ENCODE data around the gene EEF1A1.

DNA sequence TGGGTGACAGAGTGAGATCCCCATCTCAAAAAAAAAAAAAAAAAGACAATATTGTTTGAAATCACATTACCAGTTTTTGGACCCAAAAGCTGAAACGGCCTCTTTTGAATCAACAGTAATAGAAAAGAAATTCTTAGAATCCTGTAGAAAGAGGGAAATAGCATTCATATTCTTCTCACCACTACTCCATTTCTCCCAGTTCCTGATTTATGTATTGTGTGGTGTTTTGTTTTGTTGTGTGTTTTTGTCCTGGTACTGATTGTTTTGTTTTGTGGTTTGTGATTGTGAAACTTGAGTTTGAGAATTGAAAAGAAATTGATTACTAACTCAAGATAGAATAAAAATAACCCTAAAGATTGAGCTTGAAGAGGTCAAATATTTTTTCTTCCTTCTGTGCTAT, 26.2 kb upstream of the EEF1A1 start:
- TF ChIP-seq POLR2A (IDR thresholded peaks at IDR 0.05; ENCODE audit: borderline replicate concordance, extremely low read depth, insufficient read depth, insufficient read length) (no peak), ZBTB33 (IDR thresholded peaks at IDR 0.05; ENCODE audit: extremely low read depth, insufficient replicate concordance, low read length) (no peak), SIN3A (IDR thresholded peaks at IDR 0.05; ENCODE audit: low read depth) (no peak), JUND (IDR thresholded peaks at IDR 0.05) (no peak), EZH2phosphoT487 (IDR thresholded peaks at IDR 0.05; ENCODE audit: borderline replicate concordance) (no peak)
- TF ChIP-seq, protein P1, sequence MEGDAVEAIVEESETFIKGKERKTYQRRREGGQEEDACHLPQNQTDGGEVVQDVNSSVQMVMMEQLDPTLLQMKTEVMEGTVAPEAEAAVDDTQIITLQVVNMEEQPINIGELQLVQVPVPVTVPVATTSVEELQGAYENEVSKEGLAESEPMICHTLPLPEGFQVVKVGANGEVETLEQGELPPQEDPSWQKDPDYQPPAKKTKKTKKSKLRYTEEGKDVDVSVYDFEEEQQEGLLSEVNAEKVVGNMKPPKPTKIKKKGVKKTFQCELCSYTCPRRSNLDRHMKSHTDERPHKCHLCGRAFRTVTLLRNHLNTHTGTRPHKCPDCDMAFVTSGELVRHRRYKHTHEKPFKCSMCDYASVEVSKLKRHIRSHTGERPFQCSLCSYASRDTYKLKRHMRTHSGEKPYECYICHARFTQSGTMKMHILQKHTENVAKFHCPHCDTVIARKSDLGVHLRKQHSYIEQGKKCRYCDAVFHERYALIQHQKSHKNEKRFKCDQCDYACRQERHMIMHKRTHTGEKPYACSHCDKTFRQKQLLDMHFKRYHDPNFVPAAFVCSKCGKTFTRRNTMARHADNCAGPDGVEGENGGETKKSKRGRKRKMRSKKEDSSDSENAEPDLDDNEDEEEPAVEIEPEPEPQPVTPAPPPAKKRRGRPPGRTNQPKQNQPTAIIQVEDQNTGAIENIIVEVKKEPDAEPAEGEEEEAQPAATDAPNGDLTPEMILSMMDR (IDR thresholded peaks at IDR 0.05 in 2 of 3, conservative IDR thresholded peaks at IDR 0.05 in 1 of 3; ENCODE audit: borderline replicate concordance in 1 of 3, insufficient read depth in 1 of 3, low read depth in 2 of 3, low read length in 2 of 3) = no peak
- TF ChIP-seq, protein P2, sequence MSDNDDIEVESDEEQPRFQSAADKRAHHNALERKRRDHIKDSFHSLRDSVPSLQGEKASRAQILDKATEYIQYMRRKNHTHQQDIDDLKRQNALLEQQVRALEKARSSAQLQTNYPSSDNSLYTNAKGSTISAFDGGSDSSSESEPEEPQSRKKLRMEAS (IDR thresholded peaks at IDR 0.05) = no peak
